Adrenal gland (tissue), 12 donors: ENCODE results near the gene DNM1. TPM values are rescaled to one million over a fixed set of nuclear protein-coding genes. Genes with fewer than 3 reads are reported as not detected.

ENCODE experiments used
- DNase-seq, 7 donors: peaks; one replicate each; pipeline ENCODE4 v3.0.0-alpha.2; 2019 to 2020
- H3K27ac ChIP-seq, 5 donors: fragments of 200-600 bp; sonication (generic) in 4 of 5; 1 replicate in 3 of 5; 2 replicates in 2 of 5; pipeline versions ENCODE4 v1.5.1 to v1.8.0; 2016 to 2020; ENCODE audit warnings: mild to moderate bottlenecking in 1 of 5
- H3K27me3 ChIP-seq: fragments of 200-600 bp; 2 replicates; pipeline ENCODE4 v1.8.0; 2021
- H3K36me3 ChIP-seq, 2 donors: fragments of 200-600 bp; replicated peaks in 1 of 2; 1 replicate in 1 of 2; 2 replicates in 1 of 2; pipeline versions ENCODE4 v1.5.1 to v1.8.0; 2018 to 2022
- H3K4me1 ChIP-seq, 2 donors: fragments of 200-600 bp; replicated peaks in 1 of 2; 1 replicate in 1 of 2; 2 replicates in 1 of 2; pipeline versions ENCODE4 v1.5.1 to v1.8.0; 2018 to 2021
- H3K4me3 ChIP-seq, 4 donors: fragments of 200-600 bp; sonication (generic) in 3 of 4; one replicate each; pipeline ENCODE4 v1.5.1; 2016 to 2018
- H3K9me3 ChIP-seq, 3 donors: fragments of 200-600 bp; sonication (generic) in 1 of 3; replicated peaks in 1 of 3; 1 replicate in 2 of 3; 2 replicates in 1 of 3; pipeline versions ENCODE4 v1.5.1 to v1.8.0; 2016 to 2021
- CTCF ChIP-seq, 6 experiments: fragments of 450-650 bp in 4 of 6; fragments of 200-600 bp in 2 of 6; sonication (generic) in 1 of 6; IDR thresholded peaks; 1 replicate in 5 of 6; 2 replicates in 1 of 6; pipeline versions ENCODE4 v1.5.1 to v1.8.0; 2016 to 2021; ENCODE audit warnings: antibody characterized with exemption in 6 of 6, mild to moderate bottlenecking in 2 of 6, moderate library complexity in 1 of 6
- POLR2A ChIP-seq, 2 donors: fragments of 450-650 bp; IDR thresholded peaks; one replicate each; pipeline ENCODE4 v1.6.1; 2017; ENCODE audit warnings: antibody characterized with exemption in 2 of 2, mild to moderate bottlenecking in 2 of 2, moderate library complexity in 1 of 2
- WGBS, 4 donors: extraction: QIAGEN DNeasy Blood & Tissue Kit in 2 of 4; methylation state at CpG; one replicate each; pipeline versions ENCODE4 v1.1.5 to v1.1.7; 2013 to 2017; 5-methylcytosine and 5-hydroxymethylcytosine counted together
- intact Hi-C, 2 donors: fragments of 100-400 bp; cut with DNase I; formaldehyde crosslinking; loops; one replicate each; pipeline versions ENCODE4 v1.14.1 to v1.15.0; 2022 to 2023
- polyA plus RNA-seq, 3 donors: library from polyadenylated mRNA; stranded (reverse); fragments of 200-250 nt in 2 of 3; fragments of 350-450 nt in 1 of 3; fragmentation: Illumina TruSeq in 1 of 3; extraction: RNeasy Lipid Tissue Mini Kit (QIAGEN cat#74804) in 1 of 3; gene quantifications; one replicate each; pipeline ENCODE4 v1.2.3, GENCODE V29; 2013 to 2014
- total RNA-seq, 9 donors: library from RNA; depleted of rRNA in 4 of 9; stranded (reverse); fragments of >200 nt in 4 of 9; fragments of 120-200 nt in 1 of 9; fragmentation: NEBNext Ultra II Directional in 1 of 9; extraction: Animal tissue kit (Norgen Biotek cat#: 25700) in 1 of 9; gene quantifications; one replicate each; pipeline versions ENCODE4 v1.1.0 to v1.2.4, GENCODE V29; 2013 to 2023
- donor health status: healthy with polysubstance abuse.
- donor health status: Bipolar disorder and iron deficiency.
- donor health status: DM: yes; HTN: yes; CAD: no.
- donor health status: DM: no; HTN: no; CAD: no.
- donor health status: DM: no; HTN: no; CAD: no.
- donor health status: DM: yes; HTN: yes; CAD: no.

DNM1 gene
- total and polyA plus RNA-seq, 12 donors, result 2.4 to 44.3 (median 12.2) TPM

GRCh38 chr9:128169492-128169891 is 33.7 kb upstream of the DNM1 start:
- H3K36me3 ChIP-seq, result peaks cover 0 to 57% of the 10 kb centered on the region in 2 donors
- WGBS, 4 donors, result 85 to 89% (median 86%) methylated on average over 6 to 8 of the region's 8 CpGs

DNA sequence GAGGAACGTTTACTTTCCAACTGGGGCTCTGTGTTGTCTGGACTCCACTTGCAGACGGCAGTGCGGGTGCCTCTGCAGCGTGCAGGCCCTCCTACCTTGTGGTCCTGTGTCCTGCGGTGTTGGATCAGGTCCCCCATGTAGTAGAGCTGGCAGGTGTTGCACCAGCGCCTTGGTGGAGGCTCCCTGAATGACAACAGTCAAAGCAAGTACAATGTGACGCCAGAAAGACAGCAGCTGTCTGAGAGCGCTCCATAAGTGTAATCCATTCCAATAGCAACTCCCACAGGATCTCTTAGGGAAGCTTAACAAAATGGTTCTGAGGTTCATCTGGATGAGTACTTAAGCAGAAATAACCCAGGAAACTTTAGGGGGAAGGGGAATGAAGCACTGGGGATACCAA is 33.3 kb upstream of the DNM1 start:
- WGBS, 4 donors, result 90 to 97% (median 92%) methylated on average over 2 to 8 of the region's 8 CpGs
- no peak for DNase-seq
- Histone ChIP-seq H3K27me3 (no peaks in the 10 kb centered on the region), H3K4me3 (no peak overlapping the region), H3K27ac (no peak overlapping the region), H3K36me3 (peaks cover 0 to 58% of the 10 kb centered on the region in 2 donors), H3K9me3 (no peaks in the 10 kb centered on the region), H3K4me1 (peaks cover 5 to 6% of the 10 kb centered on the region in 2 donors)
- intact Hi-C loops, result no loop called here
- TF ChIP-seq POLR2A (IDR thresholded peaks at IDR 0.05), result no peak
- no peak for TF ChIP-seq CTCF (IDR thresholded peaks at IDR 0.05)

More at GRCh38 chr9:128169492-128169891, 33.7 kb upstream of the DNM1 start:
- no peak for DNase-seq
- H3K27me3 ChIP-seq, result no peaks in the 10 kb centered on the region
- H3K4me1 ChIP-seq, result peaks cover 5 to 6% of the 10 kb centered on the region in 2 donors
- no peak for TF ChIP-seq POLR2A (IDR thresholded peaks at IDR 0.05)
- no peak for TF ChIP-seq CTCF (IDR thresholded peaks at IDR 0.05)
- no peaks in the 10 kb centered on the region for H3K9me3 ChIP-seq
- H3K27ac ChIP-seq, result no peak overlapping the region
- intact Hi-C loops, result no loop called here
- no peak overlapping the region for H3K4me3 ChIP-seq

GRCh38 chr9:128174062-128174461 is 29.1 kb upstream of the DNM1 start:
- Histone ChIP-seq H3K36me3 (peaks cover 0 to 62% of the 10 kb centered on the region in 2 donors), H3K4me3 (no peak overlapping the region), H3K9me3 (no peaks in the 10 kb centered on the region), H3K27ac (peak overlapping the region; percentile 39 to 92 (median 87)), H3K27me3 (no peaks in the 10 kb centered on the region), H3K4me1 (peaks cover 24 to 33% of the 10 kb centered on the region in 2 donors)
- intact Hi-C loops, result no loop called here
- no peak for TF ChIP-seq POLR2A (IDR thresholded peaks at IDR 0.05)
- TF ChIP-seq CTCF (IDR thresholded peaks at IDR 0.05), result no peak
- 65 to 98% (median 88%) methylated on average over 4 of the region's 4 CpGs for WGBS, 4 donors
- peak in 1 of 7 donors; percentile 17 for DNase-seq

GRCh38 chr9:128175102-128175563 is 28.0 kb upstream of the DNM1 start:
- Histone ChIP-seq H3K36me3 (peaks cover 0 to 62% of the 10 kb centered on the region in 2 donors), H3K4me3 (no peak overlapping the region), H3K9me3 (no peaks in the 10 kb centered on the region), H3K27me3 (no peaks in the 10 kb centered on the region), H3K27ac (peak overlapping the region; percentile 44 to 92 (median 87)), H3K4me1 (peaks cover 24 to 33% of the 10 kb centered on the region in 2 donors)
- TF ChIP-seq POLR2A (IDR thresholded peaks at IDR 0.05) (peak in 1 of 2 donors; percentile 59), CTCF (IDR thresholded peaks at IDR 0.05) (no peak)
- peak in 5 of 7 donors; percentile 36 to 58 (median 51) for DNase-seq
- intact Hi-C loops, result no loop called here
- 44 to 51% (median 46%) methylated on average over 7 to 8 of the region's 8 CpGs for WGBS, 4 donors
